Measurements from ENCODE around the gene ILK. TPM values are rescaled to one million over a fixed set of nuclear protein-coding genes. Genes with fewer than 3 reads are reported as not detected.
A peak's percentile ranks its signal among the peaks of the same experiment; 100 is the strongest.

ILK gene
- total and polyA plus RNA-seq, 11 donors, result 177 to 288 (median 222) TPM

GRCh38 chr11:6574816-6575715 lies 28.5 kb upstream of the ILK start:
- peaks cover 0 to 5% (median 0%) of the 10 kb centered on the region in 9 donors for H3K36me3 ChIP-seq
- 87 to 93% (median 88%) methylated on average over 6 of the region's 6 CpGs for WGBS, 4 donors
- TF ChIP-seq CTCF (IDR thresholded peaks at IDR 0.05) (no peak), POLR2A (IDR thresholded peaks at IDR 0.05) (no peak)
- H3K27me3 ChIP-seq, result no peaks in the 10 kb centered on the region
- no peak overlapping the region for H3K27ac ChIP-seq
- ATAC-seq (no peak), DNase-seq (no peak)
- H3K4me1 ChIP-seq, result peaks cover 8 to 24% (median 18%) of the 10 kb centered on the region in 12 donors
- no peaks in the 10 kb centered on the region for H3K9me3 ChIP-seq
- intact Hi-C loops (cut with DNase I), result no loop called here
- no peak overlapping the region for H3K4me3 ChIP-seq

GRCh38 chr11:6576471-6577373 lies 26.9 kb upstream of the ILK start:
- ATAC-seq, result peak; percentile 64 to 79 (median 75)
- H3K36me3 ChIP-seq, result no peaks in the 10 kb centered on the region
- DNase-seq, result peak in 3 of 5 donors; percentile 36 to 60 (median 46)
- 21 to 28% (median 25%) methylated on average over 5 to 6 of the region's 6 CpGs for WGBS, 4 donors
- no peaks in the 10 kb centered on the region for H3K27me3 ChIP-seq
- intact Hi-C loops (cut with DNase I), result no loop called here
- H3K27ac ChIP-seq, result peak overlapping the region; percentile 21 to 83 (median 63)
- no peaks in the 10 kb centered on the region for H3K9me3 ChIP-seq
- H3K4me3 ChIP-seq, result no peak overlapping the region
- H3K4me1 ChIP-seq, result peaks cover 8 to 24% (median 18%) of the 10 kb centered on the region in 12 donors
- TF ChIP-seq POLR2A (IDR thresholded peaks at IDR 0.05), result no peak
- TF ChIP-seq CTCF (IDR thresholded peaks at IDR 0.05), result no peak

GRCh38 chr11:6578134-6578533 lies 25.4 kb upstream of the ILK start:
- intact Hi-C loops (cut with DNase I), result no loop called here
- TF ChIP-seq POLR2A (IDR thresholded peaks at IDR 0.05) (no peak), CTCF (IDR thresholded peaks at IDR 0.05) (no peak)
- no peak for ATAC-seq
- no peak for DNase-seq
- no peak overlapping the region for H3K27ac ChIP-seq
- WGBS, 4 donors, result 77 to 100% (median 91%) methylated on average over 1 of the region's 1 CpG
- peaks cover 8 to 24% (median 18%) of the 10 kb centered on the region in 12 donors for H3K4me1 ChIP-seq
- peaks cover 0 to 11% (median 4%) of the 10 kb centered on the region in 12 donors for H3K9me3 ChIP-seq
- no peaks in the 10 kb centered on the region for H3K27me3 ChIP-seq
- H3K4me3 ChIP-seq, result no peak overlapping the region
- H3K36me3 ChIP-seq, result no peaks in the 10 kb centered on the region

- 50 to 64% (median 60%) methylated on average over 1 to 2 of the region's 2 CpGs for WGBS, 4 donors
- no peak for DNase-seq
- Histone ChIP-seq H3K9me3 (peaks cover 0 to 26% (median 16%) of the 10 kb centered on the region in 12 donors), H3K4me3 (no peak overlapping the region), H3K4me1 (peaks cover 8 to 24% (median 18%) of the 10 kb centered on the region in 12 donors), H3K36me3 (no peaks in the 10 kb centered on the region), H3K27me3 (no peaks in the 10 kb centered on the region), H3K27ac (no peak overlapping the region)
- ATAC-seq, result peak in 1 of 4 donors; percentile 47
- intact Hi-C loops (cut with DNase I), result no loop called here
- TF ChIP-seq CTCF (IDR thresholded peaks at IDR 0.05), result no peak
- no peak for TF ChIP-seq POLR2A (IDR thresholded peaks at IDR 0.05)
Measured at GRCh38 chr11:6579681-6580080, 23.9 kb upstream of the ILK start.

All from heart left ventricle (tissue), 16 donors.